Measurements from ENCODE around the gene GRSF1.
"Not testable (repeated sequence)": the region's sequence is repeated elsewhere in the genome, so short reads cannot be mapped to it uniquely, and the experiment has no call there.

Gene GRSF1

DNA sequence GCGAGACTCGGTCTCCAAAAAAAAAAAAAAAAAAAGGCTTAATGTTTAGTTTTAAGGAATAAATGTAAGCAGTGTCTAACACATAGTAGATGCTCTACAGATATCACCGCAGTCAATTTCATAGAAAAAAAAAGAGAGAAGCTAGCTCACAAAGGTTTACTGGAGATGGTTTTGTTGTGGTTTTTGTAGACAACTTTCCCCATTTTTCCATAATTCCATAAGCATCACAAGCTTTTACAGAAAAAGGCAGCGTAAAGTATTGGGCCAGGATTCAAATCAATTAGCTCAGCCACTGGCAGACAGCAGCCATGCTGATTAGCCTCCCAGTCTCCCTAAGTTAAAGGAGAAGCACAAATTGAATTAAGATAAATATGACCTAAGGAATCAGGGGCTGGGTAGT, 1.5 kb downstream of the GRSF1 start:
- DNase-seq (ENCODE audit: insufficient read length, low spot score) (no peak), FAIRE-seq (peak; percentile 48)

DNA sequence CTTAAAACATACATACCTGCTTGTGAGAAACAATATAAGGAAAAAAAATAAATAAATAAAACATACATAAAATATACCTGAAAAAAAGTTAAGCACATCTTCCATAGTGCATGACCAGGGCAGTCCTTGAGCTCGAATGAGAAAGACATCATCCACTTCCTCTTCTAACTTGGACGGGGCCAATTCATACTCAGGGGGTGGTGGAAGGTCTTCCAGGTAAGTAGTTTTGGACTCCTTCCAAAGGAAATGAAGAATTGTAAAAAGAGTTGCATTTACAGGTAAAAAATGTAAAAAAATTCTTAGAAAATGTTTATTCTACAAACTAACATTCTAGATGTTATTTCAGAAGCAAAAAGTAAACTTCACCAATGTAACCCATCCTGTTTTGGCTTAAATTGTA, 3.6 kb downstream of the GRSF1 start:
- DNase-seq (ENCODE audit: insufficient read length, low spot score) = no peak
- FAIRE-seq = no peak

DNA sequence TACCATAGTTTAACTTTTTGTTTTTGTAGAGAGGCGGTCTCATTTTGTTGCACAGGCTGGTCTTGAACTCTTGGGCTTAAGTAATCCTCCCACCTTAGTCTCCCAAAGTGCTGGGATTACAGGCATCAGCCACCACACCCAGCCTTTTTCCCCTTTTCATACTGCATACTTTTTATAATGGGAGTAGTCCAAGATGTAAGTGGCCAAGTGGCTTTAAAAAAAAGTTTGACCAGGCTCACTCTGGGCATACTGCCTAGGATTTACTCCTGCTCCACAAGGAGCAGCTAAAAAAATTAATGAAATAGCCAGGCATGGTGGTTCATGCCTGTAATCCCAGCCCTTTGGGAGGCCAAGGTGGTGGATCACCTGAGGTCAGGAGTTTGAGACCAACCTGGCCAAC, 6.0 kb downstream of the GRSF1 start:
- DNase-seq (ENCODE audit: insufficient read length, low spot score) (no peak), FAIRE-seq (no peak)

DNA sequence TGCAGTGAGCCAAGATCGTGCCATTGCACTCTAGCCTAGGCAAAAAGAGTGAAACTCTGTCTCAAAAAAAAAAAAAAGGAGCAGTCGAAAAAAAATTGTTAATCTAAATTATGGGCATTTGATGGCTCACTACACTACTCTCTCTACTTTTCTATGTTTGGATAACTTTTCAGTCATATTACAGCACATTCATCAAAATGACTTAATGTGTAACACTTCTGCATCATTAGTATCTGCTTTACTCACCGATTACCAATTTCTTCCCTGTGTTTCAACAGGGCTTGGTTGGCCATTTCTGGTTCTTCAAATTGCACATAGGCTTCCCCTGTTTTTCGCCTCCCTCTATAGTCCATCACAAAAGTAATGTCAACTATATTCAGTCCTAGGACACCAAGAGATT, 8.4 kb downstream of the GRSF1 start:
- FAIRE-seq = no peak

DNA sequence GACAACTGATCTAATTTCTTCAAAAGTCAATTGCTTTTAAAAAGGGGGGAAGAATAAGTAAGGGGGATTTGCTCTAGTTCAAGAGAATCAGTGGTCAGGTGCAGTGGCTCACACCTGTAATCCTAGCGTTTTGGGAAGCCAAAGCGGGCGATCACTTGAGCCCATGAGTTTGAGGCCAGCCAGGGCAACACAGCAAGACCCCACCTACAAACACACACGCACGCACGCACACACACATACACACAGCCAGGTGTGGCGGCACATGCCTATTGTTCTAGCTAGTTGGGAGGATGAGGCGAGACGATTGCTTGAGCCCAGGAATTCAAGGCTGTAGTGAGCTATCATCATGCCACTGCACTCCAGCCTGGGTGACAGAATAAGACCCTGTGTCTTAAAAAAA, 9.6 kb downstream of the GRSF1 start:
- no peak for DNase-seq (ENCODE audit: insufficient read length, low spot score)
- no peak for FAIRE-seq

More for the DNA sequence above, 8.4 kb downstream of the GRSF1 start:
- DNase-seq (ENCODE audit: insufficient read length, low spot score) = no peak

DNA sequence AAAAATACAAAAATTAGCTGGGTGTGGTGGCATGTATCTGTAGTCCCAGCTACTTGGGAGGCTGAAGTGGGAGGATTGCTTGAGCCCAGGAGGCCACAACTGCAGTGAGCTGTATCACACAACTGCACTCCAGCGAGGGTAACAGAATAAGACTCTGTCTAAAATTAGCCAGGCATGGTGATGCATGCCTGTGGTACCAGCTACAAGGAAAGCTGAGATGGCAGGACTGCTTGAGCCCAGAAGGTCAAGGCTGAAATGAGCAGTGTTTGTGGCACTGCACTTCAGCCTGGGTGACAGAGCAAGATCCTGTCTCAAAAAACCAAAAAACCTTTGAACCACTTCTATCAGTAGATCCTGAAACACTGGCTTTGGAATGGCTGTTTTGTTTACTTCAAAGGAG, 10.2 kb downstream of the GRSF1 start:
- DNase-seq (ENCODE audit: insufficient read length, low spot score) = no peak
- no peak for FAIRE-seq

DNA sequence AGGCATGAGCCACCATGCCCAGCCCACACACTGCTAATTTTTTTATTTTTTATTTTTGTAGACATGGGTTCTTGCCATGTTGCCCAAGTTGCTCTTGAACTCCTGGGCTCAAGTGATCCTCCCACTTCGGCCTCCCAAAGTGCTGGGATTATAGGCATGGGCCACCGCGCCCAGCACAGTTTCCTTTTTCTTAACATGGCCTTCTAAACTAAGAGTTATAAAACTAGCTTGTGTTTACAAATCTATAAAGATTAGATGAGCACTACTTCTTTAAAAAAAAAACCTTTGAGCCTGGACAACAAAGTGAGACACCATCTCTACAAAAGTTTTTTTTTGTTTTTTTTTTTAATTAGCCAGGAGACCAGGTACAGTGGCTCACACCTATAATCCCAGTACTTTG, 10.7 kb downstream of the GRSF1 start:
- no peak for FAIRE-seq
- no peak for DNase-seq (ENCODE audit: insufficient read length, low spot score)

DNA sequence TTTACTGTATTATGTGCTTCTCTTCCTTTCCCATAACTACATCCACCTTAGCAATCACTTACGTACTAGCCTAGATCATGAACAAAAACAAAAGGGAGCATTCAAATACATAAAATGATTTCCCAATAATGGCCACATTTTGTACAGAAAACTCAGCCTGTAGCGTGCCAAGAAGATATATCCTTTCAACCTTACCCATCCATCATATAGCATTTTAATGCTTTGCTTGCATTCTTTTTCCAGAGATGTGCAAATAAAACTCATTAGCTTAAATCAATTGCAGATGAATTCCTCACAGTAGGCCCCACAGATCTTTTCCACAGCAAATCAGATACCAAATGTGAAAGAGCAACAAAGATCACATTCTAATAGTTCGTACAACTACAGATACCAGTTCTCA, 20.8 kb downstream of the GRSF1 start:
- FAIRE-seq (peak; percentile 28), DNase-seq (ENCODE audit: insufficient read length, low spot score) (no peak)

DNA sequence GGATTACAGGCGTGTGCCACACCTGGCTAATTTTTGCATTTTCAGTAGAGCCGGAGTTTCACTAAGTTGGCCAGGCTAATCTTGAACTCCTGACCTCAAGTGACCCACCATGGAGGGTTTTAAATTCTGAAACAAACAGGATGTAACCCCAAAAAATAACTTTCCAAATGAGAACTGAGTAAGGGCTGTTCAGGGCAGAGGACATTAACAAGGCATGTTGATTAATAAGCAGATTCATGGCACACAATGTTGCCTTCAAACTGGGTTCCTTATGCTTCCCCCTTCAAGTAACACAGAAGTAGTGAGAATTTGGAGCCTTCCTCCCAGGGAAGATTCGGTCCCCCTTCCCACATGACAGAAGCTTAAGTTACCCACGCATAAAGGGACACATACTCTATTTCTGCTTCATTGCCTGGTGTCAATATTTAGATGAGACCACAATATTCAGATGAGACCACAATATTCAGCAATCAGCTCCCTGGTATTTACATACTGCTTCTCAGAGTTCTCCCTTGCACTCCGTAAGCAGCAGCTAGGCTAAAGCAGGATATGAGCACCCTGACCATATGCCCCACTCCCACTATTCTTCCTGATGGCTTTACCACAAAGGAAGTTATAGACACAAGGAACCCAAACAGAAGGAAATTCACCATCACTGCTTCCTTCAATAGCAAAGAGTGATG, 21.4 kb downstream of the GRSF1 start:
- DNase-seq (ENCODE audit: insufficient read length, low spot score) (no peak), FAIRE-seq (peak; percentile 73)

DNA sequence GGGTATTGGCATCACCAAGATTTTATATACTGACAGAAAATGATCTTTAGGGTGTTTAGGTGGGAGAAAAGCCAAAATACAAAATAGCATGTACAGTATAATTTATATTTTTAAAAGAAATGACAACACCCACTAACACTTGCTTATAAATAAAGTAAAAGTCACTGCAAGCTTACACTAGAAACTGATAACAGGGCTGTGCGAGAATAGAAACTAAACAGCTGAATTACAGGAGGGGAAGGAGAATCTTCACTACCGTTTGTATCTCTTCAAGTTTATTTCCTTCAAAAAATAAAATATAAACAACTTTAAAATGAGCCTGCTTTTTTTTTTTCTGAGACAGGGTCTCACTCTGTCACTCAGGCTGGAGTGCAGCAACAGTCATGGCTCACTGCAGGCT, 22.8 kb downstream of the GRSF1 start:
- no peak for FAIRE-seq

DNA sequence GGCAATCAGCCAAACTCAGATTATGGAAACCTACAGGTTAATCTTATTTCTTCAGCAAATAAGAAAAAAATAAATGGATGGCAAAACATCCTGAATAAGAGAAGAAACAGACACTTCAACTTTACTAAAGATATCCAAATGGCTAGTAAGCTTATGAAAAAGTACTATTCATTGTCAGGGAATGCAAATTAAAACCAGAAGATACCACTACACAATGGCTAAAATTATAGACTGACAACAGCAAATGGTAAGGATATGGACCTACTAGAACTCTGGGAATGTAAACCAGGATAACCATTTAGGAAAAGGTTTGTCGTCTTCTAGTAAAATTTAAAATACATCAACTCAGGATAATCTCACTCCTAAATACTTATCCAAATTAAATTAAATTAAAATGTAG, 24.3 kb downstream of the GRSF1 start:
- no peak for FAIRE-seq
- DNase-seq (ENCODE audit: insufficient read length, low spot score) = no peak

More for the DNA sequence above, 22.8 kb downstream of the GRSF1 start:
- no peak for DNase-seq (ENCODE audit: insufficient read length, low spot score)

DNA sequence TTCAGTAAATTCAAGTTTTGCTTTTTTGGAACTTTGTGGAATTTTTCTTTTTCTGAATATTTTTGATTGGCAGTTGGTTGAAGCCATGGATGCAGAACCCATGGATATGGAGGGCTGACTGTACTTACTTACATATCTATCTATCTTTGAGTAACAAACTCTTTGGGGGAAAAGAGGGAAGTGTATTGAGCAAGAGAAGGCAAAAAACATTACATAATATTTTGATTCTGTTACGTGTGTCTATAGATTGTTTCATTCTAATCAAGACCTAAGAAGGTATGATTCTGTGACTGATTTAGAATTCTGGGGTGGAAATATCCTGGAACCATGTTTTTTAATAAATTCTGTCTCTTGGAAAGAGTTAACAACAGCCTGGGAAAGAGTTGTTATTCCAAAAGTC, 31.5 kb downstream of the GRSF1 start:
- FAIRE-seq = no peak

DNA sequence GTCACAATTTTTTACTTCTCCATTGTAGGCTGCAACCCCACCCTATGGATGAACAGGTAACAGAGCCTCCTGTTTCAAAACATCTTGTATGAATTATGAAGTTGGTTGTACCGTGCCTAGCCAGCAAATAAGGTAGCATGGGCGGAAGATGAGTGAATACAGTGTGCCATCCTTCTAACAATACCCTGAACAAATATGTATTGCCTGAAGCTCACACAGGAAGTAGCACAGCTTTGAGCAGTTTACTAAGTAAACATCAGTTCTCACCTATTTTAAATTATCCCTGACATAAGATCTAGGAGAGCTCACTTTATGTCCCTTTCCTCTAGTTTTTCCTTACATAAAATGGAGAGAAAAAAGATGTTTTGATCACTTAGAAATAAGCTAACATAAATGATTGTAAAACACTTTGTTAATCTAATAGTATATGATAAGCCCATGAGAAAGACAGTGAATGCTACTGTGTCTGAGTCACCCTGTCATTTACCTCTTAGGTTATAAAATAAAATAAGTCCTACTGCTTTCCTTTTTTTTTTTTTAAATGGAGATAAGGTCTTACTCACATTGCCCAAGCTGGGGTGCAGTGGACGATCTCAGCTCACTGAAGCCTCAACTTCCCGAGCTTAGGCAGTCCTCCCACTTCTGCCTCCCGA, 36.6 kb downstream of the GRSF1 start:
- FAIRE-seq (no peak), DNase-seq (ENCODE audit: insufficient read length, low spot score) (no peak)

More for the DNA sequence above, 31.5 kb downstream of the GRSF1 start:
- no peak for DNase-seq (ENCODE audit: insufficient read length, low spot score)

DNA sequence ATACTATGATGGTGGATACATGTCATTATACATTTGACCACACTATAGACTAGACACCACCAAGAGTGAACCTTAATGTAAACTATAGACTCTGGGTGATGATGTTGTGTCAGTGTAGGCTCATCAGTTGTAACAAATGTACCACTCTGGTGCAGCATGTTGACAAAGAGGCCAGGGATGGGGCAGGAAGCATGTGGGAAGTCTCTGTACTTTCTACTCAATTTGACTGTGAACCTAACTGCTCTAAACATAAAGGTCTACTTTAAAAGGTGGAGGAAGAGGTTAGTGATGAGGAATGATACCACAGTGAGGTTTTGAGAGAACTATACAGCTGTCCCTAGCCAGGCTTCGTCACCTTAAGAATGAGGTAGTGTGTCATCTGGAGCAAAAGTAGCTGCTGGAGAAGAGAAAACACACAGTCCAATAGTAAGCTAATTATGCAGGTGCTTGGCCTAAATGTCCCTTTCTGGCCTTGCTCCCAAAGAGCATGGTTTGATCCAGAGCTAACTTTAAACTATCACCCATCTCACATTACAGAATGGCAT, 38.4 kb downstream of the GRSF1 start:
- FAIRE-seq = no peak
- no peak for DNase-seq (ENCODE audit: insufficient read length, low spot score)

DNA sequence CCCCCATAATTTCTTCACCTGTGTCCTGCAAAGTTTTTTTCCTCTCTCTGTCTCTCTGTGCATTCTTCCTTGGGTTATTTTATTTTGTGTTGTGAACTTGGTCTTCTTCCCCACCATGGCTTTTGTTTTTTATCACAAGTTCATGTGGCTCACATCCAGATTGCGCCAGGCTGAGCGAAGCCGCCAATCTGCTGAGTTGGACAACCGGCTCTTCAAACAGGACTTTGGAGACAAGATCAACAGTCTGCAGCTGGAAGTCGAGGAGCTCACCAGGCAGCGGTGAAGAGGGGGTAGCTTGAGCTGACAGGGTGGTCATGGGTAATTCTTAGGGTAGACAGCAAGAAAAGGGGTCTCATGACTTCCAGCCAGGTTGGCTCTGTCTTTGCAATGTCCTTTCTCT, 46.1 kb downstream of the GRSF1 start:
- FAIRE-seq (no peak), DNase-seq (ENCODE audit: insufficient read length, low spot score) (no peak)

DNA sequence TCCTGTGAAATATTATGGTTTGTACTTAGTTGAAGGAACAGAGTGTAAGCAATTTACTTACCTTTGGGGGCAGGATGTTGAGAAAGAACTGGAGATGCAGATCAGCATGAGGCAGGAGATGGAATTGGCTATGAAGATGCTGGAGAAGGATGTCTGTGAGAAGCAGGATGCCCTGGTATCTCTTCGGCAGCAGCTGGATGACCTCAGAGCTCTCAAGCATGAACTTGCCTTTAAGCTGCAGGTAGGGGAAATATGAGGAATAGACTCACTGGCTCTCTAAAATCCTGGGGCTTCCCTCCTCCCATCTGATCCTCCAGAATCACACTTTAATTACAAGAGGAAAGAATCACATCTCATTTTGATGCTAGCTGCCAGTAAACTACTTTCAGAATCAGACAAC, 51.0 kb downstream of the GRSF1 start:
- FAIRE-seq = no peak
- DNase-seq (ENCODE audit: insufficient read length, low spot score) = no peak

DNA sequence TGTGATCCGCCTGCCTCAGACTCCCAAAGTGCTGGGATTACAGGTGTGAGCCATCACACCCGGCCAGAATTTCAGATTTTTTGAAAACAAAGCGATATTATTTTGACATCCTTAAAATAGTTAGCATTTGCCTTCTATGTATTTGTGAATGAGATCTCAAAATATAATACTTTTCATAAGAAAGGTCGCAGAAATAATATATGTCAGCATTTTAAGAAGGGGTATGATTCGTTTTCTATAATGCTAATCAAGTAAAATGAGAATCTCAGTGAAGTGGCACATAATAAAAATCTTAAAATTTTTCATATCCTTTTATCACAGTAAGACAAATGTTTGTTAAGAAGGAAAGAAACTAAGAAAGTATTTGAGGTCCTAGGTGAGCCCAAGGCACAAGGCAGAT, 52.2 kb downstream of the GRSF1 start:
- FAIRE-seq (no peak), DNase-seq (ENCODE audit: insufficient read length, low spot score) (no peak)

DNA sequence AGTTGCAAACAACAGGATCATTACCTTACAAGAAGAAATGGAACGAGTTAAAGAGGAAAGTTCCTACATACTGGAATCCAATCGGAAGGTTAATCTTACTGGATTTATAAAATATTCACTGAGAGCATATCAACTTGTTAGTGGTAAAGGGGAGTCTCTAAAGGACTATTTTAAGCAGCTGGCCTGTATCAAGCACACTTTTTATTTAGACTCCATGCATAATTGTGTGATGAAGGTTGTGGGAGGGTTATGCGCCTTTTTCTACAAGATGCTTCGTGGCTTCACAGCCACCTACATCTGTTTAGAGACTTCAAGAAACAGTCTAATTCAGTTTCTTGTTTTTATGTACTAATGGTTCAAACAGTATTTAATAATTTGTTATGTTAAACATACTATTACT, 56.6 kb downstream of the GRSF1 start:
- FAIRE-seq (peak; percentile 47), DNase-seq (ENCODE audit: insufficient read length, low spot score) (no peak)

DNA sequence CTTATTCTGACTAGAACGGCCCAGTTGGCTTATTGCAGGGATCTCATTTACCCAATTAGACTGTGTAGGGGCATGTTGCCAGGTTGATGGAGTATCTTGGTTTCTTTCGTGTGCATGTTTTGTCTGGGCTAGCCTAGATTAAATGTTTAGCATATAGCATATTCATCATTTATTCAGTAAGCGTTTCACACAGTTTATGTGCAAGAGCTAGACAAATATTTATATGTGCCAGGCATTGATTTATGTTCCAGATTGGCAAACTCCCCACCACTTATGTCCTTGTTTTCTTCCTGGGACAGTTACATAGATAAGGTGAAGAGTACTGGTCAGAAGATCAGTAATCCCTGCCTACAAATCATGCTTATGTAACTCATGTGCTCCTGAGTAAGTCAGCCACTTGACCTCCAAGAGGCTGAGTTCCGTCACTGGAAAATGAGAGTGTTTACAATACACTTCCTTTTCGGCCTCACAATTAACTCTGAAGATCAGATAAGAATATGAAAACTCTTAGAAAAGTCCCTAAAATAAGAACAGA, 60.7 kb downstream of the GRSF1 start:
- FAIRE-seq (no peak), DNase-seq (ENCODE audit: insufficient read length, low spot score) (no peak)

DNA sequence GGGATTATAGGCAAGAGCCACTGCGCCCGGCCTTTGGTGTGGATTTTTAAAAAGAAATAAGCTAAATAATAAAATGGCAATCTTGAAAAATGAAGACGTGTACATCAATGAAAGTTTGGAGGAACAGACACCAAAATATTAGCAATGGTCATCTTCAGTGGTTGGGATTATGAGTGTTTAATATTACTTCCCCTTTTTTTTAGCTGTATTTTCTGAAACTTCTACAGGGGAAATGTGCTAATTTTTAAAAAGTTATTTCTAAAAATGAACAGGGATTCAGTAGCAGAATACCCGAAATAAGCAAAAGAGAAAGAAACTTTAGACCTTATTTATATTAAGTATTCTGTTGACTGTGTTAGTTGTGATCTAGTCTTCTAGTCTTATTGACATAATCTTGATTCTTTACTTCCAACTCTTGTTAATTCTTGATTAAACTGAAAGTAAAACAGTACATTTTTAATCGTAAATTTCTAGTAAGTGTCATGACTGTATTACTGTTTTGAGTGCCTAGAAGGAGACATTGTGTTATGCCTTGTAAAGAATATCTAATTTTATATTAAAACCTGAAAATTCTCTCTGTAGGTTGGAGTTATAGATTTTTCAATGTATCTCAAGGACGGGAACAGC, 66.6 kb downstream of the GRSF1 start:
- DNase-seq (ENCODE audit: insufficient read length, low spot score) = peak; percentile 7
- peak; percentile 85 for FAIRE-seq

DNA sequence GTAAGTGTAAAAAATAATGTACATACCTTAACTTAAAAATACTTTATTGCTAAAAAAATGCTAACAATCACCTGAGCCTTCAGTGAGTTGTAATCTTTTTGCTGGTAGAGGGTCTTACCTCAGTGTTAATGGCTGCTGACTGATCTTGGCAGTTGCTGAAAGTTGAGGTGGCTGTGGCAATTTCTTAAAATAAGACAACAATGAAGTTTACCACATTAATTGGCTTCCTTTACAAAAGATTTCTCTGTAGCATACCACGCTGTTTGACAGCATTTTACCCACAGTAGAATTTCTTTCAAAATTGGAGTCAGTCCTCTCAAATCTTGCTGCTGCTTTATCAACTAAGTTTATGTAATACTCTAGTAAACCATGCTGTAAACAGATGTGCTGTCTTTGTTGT, 70.3 kb downstream of the GRSF1 start:
- not testable (repeated sequence) for FAIRE-seq; DNase-seq (ENCODE audit: insufficient read length, low spot score)

Measured in GM19239 (cell line).